ENCODE measurements around the gene SRGAP2B.
"Not testable (repeated sequence)": the region's sequence is repeated elsewhere in the genome, so short reads cannot be mapped to it uniquely, and the experiment has no call there.

SRGAP2B gene

DNA sequence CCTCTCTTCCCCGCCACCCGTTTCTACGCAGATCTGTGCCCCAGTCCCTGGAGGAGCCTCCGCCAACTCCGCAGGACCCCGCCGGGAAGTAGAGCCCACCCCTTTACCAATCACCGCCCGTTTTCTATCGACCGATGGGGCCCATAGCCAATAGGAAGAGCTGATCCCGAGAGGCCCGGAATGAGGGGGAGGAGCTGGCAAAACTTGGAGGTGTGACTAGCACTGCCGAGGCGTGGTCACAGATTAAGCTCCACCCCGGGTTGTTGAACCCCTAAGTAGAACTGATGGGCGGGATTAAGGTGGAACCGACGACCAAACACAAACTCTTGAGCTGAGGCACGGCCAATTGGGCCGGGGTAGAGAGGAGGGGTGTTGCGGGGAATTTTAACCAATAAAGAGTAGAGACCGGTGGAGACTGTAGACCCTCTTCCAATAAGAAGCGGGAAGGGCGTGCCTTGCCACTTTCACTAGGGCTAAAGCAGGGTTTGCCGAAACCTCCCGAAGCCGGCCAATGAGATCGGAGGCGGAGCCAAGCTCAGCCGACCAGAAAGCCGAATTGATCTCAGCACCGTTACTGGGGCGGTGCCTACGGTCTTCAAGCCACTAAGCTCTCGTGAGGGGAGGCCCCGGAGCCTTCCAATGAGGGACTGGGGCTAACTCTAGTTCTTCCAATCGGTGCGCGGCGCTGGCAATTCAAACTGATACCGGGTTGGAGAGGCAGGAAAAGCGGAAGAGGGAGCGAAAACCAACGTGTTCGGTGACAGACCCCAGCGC, at the start of gene SRGAP2B, which contains the start of gene FAM72D:
SRGAP2B (minus strand) TSS at position 45 of the 774 bp plus-strand sequence. CDS start 2,427 bp downstream, outside the sequence.
FAM72D (plus strand) TSS at position 691 of the 774 bp plus-strand sequence. CDS start 874 bp downstream, outside the sequence.
- not testable (repeated sequence) for DNase-seq

DNA sequence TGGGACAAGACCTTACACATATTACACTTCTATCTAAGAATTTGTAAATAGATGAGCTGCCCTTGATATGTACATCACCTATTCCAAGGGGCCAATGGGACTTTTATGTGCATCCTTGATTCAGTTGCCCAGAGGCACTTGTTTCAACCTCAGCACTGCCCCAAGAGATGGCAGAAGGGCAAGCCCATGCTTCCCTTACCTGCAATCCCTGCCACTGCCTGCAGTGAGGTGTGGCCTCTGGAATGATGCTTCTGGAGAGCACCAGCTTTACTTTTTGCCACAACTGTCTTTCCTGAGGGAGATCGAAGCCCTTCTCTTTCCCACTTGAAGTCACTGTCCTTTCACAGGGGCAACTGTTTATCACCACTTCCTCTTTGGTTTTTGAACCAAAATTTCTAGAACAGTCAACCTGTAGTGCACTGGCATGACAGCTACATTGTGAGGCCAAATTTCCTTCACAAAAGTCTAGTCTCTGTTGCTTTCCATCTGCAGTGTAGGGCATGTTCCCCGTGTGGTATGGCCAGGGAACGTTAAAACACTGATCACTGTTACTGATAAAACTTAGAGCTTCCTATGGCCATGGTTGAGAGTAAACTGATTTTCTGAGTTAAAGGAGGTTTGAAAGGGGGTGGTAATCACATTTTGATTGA, 49.3 kb upstream of the SRGAP2B start:
- DNase-seq: not testable (repeated sequence)

- DNase-seq: not testable (repeated sequence)
These were observed 45.4 kb upstream of the SRGAP2B start for GRCh38 chr1:145140549-145140948.

GRCh38 chr1:145134476-145134875, 39.3 kb upstream of the SRGAP2B start:
- not testable (repeated sequence) for DNase-seq

DNA sequence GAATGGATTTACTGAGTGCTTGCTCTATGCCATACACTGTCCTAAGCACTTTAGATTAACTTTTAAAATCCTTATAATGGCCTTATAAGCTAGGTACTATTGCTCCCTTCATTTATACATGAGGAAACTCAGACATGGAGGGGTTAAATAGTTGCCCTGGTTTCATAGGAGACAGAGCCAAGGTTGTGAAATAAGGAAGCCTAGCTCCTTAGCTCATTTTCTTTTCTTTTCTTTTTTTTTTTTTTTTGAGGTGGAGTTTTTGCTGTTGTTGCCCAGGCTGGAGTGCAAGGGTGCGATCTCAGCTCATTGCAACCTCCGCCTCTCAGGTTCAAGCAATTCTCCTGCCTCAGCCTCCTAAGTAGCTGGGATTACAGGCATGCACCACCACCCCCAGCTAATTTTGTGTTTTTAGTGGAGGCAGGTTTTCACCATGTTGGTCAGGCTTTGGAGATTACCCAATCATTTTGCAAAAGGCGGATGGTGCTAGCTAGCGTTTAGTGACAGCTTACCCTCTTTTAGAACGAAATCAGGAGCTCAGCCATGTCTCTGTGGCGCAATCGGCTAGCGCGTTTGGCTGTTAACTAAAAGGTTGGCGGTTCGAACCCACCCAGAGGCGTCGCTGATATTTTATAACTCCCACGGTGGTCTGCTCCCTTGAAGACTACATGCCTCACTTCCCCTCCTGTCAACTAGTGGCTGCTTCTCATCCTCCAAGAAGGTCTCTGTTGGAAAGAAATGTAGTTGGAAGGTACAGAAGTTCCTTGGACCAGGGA, 33.8 kb upstream of the SRGAP2B start:
- DNase-seq: not testable (repeated sequence)

DNA sequence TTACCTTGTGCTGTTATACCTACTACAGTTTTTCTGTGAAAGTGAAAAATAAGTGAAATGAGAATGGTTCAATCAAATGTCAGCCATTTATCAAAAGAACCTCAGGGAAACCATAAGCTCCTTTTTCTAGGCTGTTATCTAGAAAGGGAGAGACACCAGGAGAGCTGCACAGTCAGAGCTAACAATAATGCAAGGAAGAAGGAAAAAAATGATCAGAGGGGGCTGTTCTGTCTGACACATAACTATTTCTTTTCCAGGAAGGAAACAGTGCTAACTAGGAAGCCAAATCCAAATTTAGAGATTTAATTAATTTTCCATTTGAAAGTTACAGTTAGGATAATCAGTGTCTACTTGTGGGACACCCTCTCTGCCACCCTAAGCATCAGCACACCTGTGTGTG, 32.0 kb upstream of the SRGAP2B start:
- DNase-seq: not testable (repeated sequence)

- not testable (repeated sequence) for DNase-seq
These were observed 30.0 kb upstream of the SRGAP2B start for GRCh38 chr1:145125112-145125511.

DNA sequence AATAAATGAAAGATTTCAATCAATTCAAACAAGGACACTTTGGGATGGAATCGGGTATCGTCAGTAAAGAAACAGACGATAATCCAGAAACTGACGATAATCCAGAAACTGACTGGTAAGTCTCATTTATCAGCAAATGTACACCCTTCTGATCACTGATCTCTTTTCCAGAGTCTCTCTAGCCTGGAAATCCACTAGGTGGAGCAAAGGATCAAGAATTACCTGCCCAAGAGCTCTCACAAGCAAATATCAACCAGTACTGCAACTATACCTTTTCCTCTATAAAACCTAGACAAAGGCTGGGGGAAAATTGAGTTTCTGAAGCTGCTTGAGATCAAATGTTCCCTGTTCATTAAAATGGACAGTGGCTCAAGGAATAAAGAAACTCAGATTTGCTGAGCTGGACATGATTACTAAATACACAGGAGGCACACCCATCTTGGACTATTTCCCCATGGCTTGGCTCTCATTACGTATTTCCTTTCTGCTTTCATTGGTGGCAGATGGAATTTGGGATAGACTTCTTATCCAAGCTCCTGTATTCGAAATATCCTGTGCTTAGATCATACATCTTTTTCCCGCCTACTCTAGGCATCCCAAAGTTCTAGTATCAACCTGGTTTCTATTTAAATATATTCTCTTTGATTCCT, 29.0 kb upstream of the SRGAP2B start:
- not testable (repeated sequence) for DNase-seq

GRCh38 chr1:145123062-145123395, 27.9 kb upstream of the SRGAP2B start:
- DNase-seq: not testable (repeated sequence)

- not testable (repeated sequence) for DNase-seq
These were observed 27.4 kb upstream of the SRGAP2B start for GRCh38 chr1:145122344-145123061.

GRCh38 chr1:145119842-145120241, 24.7 kb upstream of the SRGAP2B start:
- DNase-seq: not testable (repeated sequence)

GRCh38 chr1:145115587-145116493, 20.7 kb upstream of the SRGAP2B start:
- DNase-seq: not testable (repeated sequence)

DNA sequence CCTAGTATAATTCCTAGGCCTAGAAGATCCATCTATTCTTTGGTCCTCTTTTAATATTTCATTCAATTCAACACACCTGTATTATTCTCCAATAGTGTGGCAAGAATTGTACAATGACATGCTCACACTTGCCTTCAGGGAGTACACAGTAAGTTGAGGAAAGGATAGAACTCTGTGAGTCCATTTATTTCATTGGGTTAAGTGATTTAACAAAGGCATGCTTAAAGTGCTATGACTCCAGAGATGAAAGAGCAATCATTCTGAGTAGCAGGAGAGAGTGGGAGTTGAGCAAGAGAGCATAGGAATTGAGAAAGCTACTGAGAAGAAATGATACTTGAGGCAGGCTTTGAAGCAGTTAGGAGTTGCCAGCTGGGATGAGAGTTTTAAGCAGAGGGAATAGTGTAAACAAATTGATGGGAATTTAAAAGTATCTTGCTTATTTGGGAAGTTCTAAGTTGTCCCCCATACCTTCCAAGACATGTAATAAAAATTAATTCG, 19.5 kb upstream of the SRGAP2B start:
- not testable (repeated sequence) for DNase-seq

GRCh38 chr1:145112703-145113102, 17.6 kb upstream of the SRGAP2B start:
- not testable (repeated sequence) for DNase-seq

DNA sequence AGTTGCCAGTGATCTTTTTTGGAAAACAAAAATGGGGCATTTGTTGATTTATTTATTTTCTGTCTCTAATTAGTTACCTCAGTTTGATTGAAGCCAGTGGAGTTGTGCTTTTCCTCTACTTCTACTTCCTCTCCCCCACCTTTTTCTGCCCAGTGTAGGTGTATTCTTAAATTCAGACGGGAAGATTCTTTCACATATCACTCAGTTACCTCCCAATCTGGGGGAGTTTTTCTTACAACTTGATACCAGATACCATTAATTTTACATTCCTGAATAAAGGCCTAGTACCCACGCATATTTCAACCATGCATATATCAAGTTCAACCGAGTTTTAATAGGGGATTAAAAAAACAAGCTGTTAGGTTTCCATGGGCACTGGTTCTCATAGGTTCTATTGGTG, 16.5 kb upstream of the SRGAP2B start:
- not testable (repeated sequence) for DNase-seq

GRCh38 chr1:145103294-145103693, 8.2 kb upstream of the SRGAP2B start:
- DNase-seq: not testable (repeated sequence)

DNA sequence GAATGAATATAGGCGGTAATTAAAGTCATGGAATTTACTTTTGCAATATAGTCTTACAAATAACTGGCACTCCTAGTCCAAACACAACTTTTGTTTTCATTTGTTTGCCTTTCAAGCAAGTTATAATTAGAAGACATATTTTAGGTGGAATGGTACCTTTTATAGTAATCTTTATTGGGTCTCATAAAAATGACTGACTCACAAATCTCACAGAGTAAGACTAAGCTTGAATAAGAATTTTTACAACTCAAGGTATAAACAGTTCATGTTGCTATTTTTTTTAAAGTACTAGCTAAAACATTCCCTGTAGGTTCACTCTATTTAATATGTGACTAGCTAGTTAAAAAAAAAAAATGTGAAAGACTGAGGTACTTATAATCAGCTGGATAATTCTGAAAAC, 6.6 kb upstream of the SRGAP2B start:
- not testable (repeated sequence) for DNase-seq

DNA sequence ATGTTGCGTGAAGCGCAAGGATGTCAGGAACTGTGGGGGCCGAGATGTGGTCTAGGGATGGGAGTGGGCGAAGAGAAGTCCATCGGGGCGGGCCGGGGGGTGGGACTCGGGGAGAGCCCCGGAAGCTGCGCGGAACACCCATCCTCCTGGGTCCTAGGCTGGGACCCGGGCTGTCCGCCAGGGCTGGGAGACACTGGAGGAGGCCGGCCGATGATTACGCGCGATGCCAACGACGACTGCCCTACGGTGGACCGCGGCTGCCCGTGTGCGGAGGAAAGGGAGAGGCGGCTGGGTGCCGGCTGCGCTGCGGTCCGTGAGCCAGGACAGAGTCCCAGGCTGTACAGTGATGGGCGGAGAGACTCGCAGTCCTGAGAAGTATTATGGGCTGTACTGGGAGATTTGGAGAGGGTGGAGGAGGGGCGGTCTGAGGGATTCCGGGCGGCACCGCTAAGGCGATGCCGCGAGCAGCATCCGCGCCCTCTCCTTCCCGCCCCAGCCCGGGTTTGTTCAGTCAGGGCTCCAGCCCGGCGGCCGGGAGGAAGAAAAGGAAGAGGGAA, 395 bp downstream of the SRGAP2B start:
- DNase-seq: not testable (repeated sequence)

- DNase-seq: not testable (repeated sequence)
These were observed 1.5 kb downstream of the SRGAP2B start for GRCh38 chr1:145093517-145094149.

All from NCI-H82 (cell line).